ENCODE results near the gene KIZ.

GRCh38 chr20:21232546-21233280 is 106.8 kb downstream of the KIZ start:
- no peak for TF ChIP-seq POLR2A (IDR thresholded peaks at IDR 0.05; ENCODE audit: low read length)
- no peak for TF ChIP-seq GATA1 (IDR thresholded peaks at IDR 0.05; ENCODE audit: low read depth, low read length)
